Activated CD8-positive, alpha-beta memory T cell treated with anti-CD3 and anti-CD28 coated beads, Interleukin-2, amount 50 U/mL, for 1 hour (primary cell): Measurements from ENCODE around the gene FSCN2.

Experiments
- DNase-seq: peaks from one replicate; pipeline ENCODE4 v3.0.0-alpha.2; 2020; ENCODE audit errors: extremely low read depth

FSCN2 gene

GRCh38 chr17:81491181-81491581 is 37.0 kb upstream of the FSCN2 start:
- no peak for DNase-seq

- no peak for DNase-seq
These were observed 36.4 kb upstream of the FSCN2 start for GRCh38 chr17:81491761-81492160.

GRCh38 chr17:81492202-81492601 is 36.0 kb upstream of the FSCN2 start:
- no peak for DNase-seq

GRCh38 chr17:81492706-81493105 is 35.5 kb upstream of the FSCN2 start:
- no peak for DNase-seq

GRCh38 chr17:81493198-81494038 is 34.8 kb upstream of the FSCN2 start:
- no peak for DNase-seq

- no peak for DNase-seq
These were observed 33.4 kb upstream of the FSCN2 start for GRCh38 chr17:81494626-81495377.

- no peak for DNase-seq
These were observed 29.1 kb upstream of the FSCN2 start for GRCh38 chr17:81498953-81499600.

- no peak for DNase-seq
These were observed 28.6 kb upstream of the FSCN2 start for GRCh38 chr17:81499601-81499970.

GRCh38 chr17:81500047-81500446 is 28.1 kb upstream of the FSCN2 start:
- no peak for DNase-seq

GRCh38 chr17:81502471-81503017 is 25.6 kb upstream of the FSCN2 start:
- DNase-seq, result no peak

GRCh38 chr17:81503619-81504018 is 24.6 kb upstream of the FSCN2 start:
- DNase-seq, result no peak

- no peak for DNase-seq
These were observed 19.5 kb upstream of the FSCN2 start for GRCh38 chr17:81508639-81509206.

- no peak for DNase-seq
These were observed 18.8 kb upstream of the FSCN2 start for GRCh38 chr17:81509207-81509971.

GRCh38 chr17:81509972-81510784 is 18.0 kb upstream of the FSCN2 start:
- DNase-seq, result no peak

- no peak for DNase-seq
These were observed 17.2 kb upstream of the FSCN2 start for GRCh38 chr17:81510785-81511553.

- no peak for DNase-seq
These were observed 16.7 kb upstream of the FSCN2 start for GRCh38 chr17:81511554-81511803.

GRCh38 chr17:81511804-81512561 is 16.2 kb upstream of the FSCN2 start:
- no peak for DNase-seq

- DNase-seq, result peak; percentile 80
These were observed 15.4 kb upstream of the FSCN2 start, which contains the start of gene ACTG1 for GRCh38 chr17:81512562-81513371. ACTG1 (minus strand) TSS chr17:81512799; CDS start chr17:81512354, 445 bp downstream.
